Breast epithelium (tissue), 3 donors: Measurements from ENCODE around the gene DMAP1.

ENCODE experiments used
- CTCF ChIP-seq, 3 donors: fragments of 450-650 bp; IDR thresholded peaks; one replicate each; pipeline ENCODE4 v1.5.1; 2016 to 2017; ENCODE audit warnings: antibody characterized with exemption in 3 of 3, mild to moderate bottlenecking in 3 of 3, moderate library complexity in 3 of 3
- POLR2A ChIP-seq: fragments of 450-650 bp; IDR thresholded peaks from one replicate; pipeline ENCODE4 v1.6.1; 2016; ENCODE audit warnings: antibody characterized with exemption, mild to moderate bottlenecking, moderate library complexity

- TF ChIP-seq CTCF (IDR thresholded peaks at IDR 0.05) = no peak
- no peak for TF ChIP-seq POLR2A
Observed at GRCh38 chr1:44212355-44213221, 683 bp upstream of the DMAP1 start.
